HG02885 (cell line): ENCODE measurements around the gene INSIG2.
"Not testable (repeated sequence)": the region's sequence is repeated elsewhere in the genome, so short reads cannot be mapped to it uniquely, and the experiment has no call there.

ENCODE experiments used
- ATAC-seq: cut with Tn5 transposase; IDR thresholded peaks from one replicate; pipeline ENCODE4 v1.9.1; 2021; ENCODE audit warnings: mild to moderate bottlenecking; ENCODE audit not compliant: unreplicated experiment, poor library complexity

INSIG2 gene

DNA sequence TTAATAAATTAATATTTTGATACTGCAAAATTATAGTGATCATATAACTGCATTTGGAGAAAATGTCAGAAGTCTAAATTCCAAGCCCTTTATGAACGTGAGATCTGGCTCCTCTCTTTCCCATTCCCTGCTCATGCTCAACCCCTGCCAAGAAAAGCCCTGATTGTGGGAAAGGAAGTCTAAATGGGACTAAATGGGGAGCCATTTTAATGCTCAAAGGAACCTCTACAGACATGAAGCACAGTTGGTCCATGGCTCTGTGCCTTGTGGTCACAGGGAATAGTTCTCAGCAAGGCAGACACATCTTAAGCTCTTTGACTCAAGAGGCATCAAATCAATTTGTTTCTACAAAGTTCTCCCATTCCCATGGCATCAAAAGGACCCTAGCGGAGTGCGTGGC lies 29.3 kb upstream of the INSIG2 start:
- no peak for ATAC-seq

DNA sequence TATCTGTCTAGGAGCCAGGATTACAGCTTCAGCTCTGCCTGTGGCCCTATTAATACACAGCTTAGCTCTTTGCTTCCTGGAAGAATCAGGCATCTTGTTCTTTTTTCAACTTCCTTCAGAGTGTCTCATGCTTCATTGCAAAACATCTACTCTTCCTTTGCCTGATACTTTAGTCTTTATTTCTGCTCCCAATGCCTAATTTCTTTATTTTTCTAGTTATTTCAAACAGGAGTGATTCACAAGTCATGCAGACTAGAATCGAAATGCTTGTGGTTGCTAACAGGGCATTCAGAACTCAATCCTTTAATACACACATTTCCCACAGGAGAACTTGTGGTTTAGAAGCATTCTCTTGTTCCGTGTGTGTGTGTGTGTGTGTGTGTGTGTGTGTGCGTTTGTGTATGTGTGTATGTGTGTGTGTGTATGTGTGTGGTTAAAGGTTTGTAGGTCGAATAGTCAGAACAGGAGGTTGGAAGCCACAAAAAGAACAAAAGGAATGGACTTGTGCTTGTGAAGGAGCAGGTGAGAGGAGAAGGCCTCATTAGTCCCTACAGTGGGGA lies 28.3 kb upstream of the INSIG2 start:
- no peak for ATAC-seq

DNA sequence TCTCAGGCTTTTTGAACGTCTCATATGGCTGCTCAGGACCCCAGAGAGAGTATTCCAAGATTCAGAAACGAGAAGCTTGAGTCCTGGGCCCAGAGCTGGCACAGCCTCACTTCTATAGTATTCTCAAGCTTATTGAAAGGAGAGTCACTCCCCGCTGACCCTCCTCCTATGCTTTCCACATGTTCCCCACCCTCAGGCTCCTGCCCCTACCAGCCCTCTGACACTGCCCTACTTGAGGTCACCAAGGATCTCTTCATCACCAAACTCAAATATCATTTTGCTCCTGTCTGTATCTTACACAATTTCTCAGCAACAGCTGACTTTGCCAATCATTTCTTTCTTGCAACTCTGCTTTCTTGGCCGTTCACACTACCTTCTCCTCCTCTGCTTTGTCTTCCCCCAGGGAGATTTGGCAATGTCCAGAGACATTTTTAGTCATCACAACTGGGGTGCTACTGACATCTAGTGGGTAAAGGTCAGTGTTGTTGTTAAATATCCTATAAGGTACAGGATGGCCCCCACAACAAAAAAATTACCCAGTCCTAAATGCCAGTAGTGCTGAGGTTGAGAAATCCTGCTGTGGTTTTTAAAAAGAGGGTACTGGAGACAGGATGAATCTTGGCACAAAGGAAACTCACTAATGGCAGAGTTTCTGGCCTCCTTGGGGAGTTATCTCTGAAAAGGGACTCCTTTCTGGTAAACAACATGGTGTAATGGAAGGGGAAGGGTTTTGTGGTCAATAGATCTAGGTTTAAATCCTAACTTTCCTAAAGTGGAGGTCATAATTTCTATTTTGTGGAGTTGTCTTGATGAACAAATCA lies 26.9 kb upstream of the INSIG2 start:
- peak; percentile 79 for ATAC-seq

GRCh38 chr2:118062048-118062447 lies 26.2 kb upstream of the INSIG2 start:
- no peak for ATAC-seq

GRCh38 chr2:118062669-118063068 lies 25.6 kb upstream of the INSIG2 start:
- ATAC-seq = no peak

- ATAC-seq = no peak
These were observed 23.1 kb upstream of the INSIG2 start for GRCh38 chr2:118065015-118065706.

- no peak for ATAC-seq
These were observed 22.3 kb upstream of the INSIG2 start for GRCh38 chr2:118065921-118066511.

DNA sequence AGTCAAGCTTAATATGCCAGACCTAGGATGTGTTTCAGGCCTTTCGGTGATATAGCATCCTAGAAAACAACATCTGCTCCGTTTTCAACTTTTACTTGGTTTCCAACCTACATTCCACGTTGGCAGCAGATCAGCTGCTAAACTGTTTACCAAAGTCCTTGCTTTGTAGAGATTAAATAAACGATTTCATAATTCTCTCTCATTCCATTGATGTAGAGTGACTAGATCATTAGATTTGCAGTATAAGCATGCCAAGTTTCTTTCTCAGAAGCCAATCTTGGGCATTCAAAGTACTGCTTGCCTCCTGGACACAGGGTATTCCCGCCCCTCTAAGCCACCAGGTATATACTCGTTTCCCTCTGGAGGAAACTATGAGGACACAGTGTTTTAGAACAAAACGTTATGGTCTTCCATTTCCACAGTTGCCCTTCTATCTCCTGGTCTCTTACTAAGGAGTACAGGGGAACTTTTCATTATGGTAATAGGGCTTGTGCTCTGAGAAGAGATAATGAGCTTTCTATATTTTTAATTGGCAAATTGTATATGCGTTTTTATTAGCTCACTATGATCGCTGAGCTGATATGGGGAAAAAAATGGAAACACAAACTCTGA lies 10.5 kb upstream of the INSIG2 start:
- ATAC-seq = no peak

DNA sequence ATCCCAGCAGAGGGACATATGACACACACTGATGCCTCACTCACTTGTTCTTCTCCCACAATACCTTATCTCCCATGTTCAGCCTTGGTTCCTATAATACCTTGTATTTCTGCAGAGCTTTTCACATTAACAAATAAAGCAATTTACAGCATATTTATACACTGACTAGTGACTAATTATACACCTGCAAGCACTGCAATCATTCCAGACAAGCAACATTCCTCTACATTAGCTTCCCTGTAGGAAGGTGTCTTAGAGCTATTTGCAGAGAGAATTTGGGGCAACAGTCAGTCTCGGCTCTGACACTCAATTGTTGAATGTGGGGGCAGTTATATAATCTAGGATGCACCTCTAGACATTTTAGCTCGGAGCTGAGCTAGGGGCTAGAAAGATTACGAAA lies 9.5 kb upstream of the INSIG2 start:
- no peak for ATAC-seq

DNA sequence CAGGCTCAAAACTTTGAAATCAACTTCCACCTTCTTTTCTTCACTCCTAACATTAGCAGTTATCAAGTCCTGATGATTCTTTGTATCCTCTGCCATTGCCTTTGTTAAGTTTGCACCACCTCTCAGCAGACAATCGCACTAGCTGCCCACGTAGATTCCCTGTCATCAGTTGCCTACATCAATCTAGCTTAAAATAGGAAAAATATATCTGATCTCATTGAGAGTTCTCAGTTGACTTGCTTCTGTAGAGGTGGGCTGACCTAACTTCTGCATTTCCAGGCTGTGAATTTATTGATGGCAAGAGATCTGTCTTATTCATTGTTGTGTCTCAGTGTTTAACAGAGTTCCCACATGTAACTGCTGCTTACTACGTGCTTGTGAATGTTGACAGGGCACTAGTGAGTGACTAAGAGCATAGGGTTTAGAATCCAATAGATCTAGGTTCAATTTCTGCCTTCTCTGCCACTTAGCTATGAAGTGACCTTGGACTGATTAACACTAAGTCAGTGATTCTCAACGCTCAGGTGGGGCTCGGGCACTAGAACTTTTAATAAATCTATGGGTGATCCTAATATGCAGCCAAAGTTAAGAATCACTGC lies 3.7 kb upstream of the INSIG2 start:
- no peak for ATAC-seq

DNA sequence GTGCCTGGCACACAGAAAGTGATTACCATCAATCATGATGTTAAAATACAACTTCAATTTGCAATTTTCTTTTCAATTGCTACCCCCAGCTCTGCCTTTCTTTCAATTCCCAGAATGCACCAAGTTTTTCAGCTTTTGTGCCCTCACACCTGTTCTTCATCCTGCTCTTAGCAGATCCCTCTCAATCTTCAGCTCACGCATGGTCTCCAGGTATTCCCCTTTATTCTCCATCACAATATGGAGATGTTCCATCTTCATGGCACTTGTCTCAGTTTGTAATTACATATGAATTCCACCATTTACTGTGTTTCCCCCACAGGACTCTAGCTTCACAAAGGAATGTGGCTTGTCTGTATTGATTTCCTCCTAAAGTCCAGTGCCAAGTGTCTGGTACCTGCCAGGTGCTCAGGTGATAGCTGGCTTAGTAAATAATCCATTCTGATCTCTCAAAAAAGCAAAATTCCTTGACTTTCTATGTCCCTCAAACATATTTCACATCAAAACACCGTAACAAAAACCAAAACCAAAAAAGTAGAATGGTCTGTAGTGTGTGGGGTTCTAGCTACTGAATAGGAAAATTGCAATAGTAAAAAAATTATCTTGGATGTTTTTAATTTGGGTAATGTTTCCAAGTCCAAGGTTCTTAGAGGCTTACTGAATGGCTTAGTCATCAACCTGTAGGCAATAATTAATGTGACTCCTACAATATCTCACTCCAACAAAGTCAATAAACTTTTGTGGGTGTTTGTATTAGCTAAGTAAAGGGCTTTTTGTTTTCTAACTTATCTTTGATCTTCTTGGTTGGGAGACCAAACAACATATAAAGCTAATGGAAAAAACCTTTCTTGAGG lies 2.9 kb upstream of the INSIG2 start:
- no peak for ATAC-seq

DNA sequence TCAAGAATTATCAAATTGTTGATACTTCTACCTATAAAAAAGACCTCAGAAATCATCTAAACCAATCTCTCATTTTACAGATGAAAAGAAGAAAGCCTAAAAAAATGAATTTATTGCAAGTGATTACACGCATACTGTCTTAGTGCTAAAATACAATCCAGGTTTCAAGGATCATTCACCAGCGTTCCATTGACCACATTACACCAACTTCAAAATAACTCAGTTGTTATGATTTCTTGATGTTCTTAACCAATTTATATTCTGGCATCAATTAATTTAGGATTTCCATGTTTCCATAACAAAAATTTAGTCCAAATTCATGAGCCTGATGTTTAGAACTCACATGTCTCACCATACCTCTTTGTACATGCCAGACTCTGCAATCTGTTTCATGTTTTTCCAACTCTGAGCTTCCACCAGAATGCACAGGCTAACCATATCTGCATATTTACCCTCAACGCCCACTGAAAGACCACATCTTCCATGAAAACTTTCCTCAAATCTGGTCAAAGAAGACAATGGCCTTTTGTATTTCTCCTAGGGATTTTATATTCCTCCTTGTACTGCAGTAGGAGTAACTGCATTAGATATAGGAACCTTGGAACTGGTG lies 2.1 kb upstream of the INSIG2 start:
- no peak for ATAC-seq

- ATAC-seq = peak; percentile 23
These were observed 999 bp downstream of the INSIG2 start for GRCh38 chr2:118089139-118089800.

DNA sequence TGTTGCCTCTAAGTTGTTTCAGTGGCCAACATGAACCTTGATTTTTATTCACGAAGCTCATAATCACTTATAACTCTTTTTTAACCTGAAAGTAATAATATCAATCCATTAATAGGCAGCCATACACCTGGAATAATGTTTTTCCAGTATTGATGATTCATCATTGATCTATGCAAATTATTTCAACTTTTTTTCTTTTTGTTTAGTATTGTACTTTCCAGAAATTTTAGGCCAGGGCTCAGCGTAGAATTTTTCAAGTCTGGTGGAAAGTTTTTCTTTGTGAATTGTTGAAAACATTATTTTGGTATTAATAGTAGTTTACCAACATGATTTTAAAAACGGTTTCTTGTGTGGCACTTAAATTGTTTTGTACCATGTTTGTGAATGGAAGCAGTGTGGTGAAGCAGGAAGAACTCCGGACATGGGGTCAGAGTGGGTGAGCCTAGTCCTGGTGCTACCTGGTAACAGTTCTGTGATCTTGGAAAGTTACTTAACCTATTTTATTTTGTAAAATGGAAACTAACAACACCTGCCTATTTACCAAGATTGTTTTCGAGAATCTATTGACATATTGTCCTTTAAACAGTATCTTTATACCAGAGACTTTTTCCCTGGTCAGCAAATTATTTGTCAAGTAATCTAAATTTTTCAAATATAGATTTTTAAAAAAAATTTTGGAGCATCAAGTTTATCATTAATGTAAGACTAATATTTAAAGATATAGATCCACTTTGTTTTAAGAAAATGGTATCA lies 2.3 kb downstream of the INSIG2 start:
- no peak for ATAC-seq

DNA sequence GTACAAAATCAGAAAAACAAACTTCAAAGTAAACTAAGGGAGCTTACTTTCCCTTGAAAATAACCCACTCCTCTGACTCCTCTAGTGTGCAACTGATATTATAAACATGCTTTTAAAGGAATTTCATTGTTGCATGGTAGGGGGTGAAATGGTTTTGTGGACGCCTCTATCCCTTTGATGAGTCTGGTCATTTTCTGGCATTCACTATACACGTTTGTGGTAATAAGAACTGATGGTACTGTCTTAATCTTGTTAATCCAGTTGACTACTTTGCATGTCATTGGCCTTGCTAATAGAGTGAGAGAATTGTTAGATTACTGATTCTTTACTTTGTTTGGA lies 2.8 kb downstream of the INSIG2 start:
- ATAC-seq = no peak

DNA sequence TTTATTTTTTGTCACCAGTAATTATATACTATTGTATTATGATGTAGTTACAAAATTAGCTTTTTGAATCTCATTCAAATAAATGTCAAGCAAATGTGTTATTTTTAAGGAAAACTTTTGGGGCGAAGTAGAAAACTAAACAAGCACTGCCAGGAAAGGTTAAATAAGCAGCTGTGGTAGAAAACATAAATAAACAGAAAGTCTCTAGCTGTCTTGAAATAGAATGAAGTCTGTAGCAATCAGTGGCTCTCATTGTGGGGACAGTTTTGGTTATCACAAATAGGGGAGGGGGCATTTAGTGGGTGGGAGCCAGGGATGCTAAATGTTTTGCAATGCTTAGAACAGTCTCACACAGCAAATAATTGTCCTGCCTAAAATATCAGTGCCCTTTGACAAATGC lies 3.4 kb downstream of the INSIG2 start:
- no peak for ATAC-seq

GRCh38 chr2:118094102-118094501 lies 5.8 kb downstream of the INSIG2 start:
- ATAC-seq = not testable (repeated sequence)

GRCh38 chr2:118094503-118094902 lies 6.2 kb downstream of the INSIG2 start:
- no peak for ATAC-seq
